Measurements from ENCODE around the gene BSG. TPM values are rescaled to one million over a fixed set of nuclear protein-coding genes. Genes with fewer than 3 reads are reported as not detected.

The BSG gene
- polyA plus RNA-seq, 1 donor from 2014 or later, result 209 TPM

DNA sequence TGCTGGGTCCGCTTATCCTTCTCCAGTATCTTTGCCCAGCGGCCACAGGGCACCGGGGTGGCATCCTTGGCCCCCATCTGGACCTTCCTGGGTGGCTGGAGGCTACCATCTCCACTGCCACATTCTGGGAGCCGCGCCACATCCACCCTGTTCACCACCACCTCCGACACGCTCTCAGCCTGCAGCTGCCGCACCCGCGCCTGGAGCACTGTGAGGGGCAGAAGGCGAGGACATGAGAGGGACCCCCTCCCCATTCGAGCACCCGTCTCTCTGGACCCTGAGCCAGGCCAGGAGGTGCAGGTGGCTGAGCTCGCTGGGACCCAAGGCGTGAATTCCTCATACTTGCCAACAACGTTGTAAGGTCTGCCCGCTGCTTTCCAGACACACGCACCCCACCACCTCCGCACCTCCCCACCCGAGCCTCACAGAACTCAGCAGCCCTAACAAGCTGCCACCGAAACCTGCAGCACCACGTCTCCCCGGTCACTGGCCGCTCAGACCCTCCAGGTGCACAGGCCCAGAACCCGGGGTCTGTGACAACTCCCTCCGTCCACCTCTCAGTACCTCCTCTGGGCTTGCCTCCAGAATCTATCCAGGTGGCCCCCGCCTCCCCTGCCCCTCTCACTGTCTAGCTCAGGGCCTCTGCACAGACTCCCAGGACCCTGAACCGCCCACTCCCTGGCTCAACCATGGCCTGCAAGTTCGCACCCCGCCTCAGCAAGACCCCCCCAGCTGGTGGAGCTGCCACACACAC lies 57.7 kb downstream of the BSG start:
- Histone ChIP-seq H3K27me3 (ENCODE audit: insufficient read depth, low read depth, low read length) (no peaks in the 10 kb centered on the region), H3K27ac (ENCODE audit: low read length) (no peak overlapping the region), H3F3A (ENCODE audit: insufficient read depth, low read length, poor library complexity, severe bottlenecking) (no peaks in the 10 kb centered on the region), H3K9ac (ENCODE audit: low read length) (no peak overlapping the region), H2AFZ (ENCODE audit: low read depth, low read length) (no peak overlapping the region), H3K4me2 (ENCODE audit: low read length) (no peak overlapping the region), H3K36me3 (ENCODE audit: insufficient read depth, low read length) (no peaks in the 10 kb centered on the region), H3K9me2 (ENCODE audit: insufficient read depth, low read length) (no peaks in the 10 kb centered on the region), H3K79me2 (replicated peaks; ENCODE audit: insufficient read depth, low read length) (peaks cover 8% of the 10 kb centered on the region), H3K4me3 (ENCODE audit: low read length) (no peak overlapping the region), H3K9me3 (ENCODE audit: low read length) (no peaks in the 10 kb centered on the region), H4K20me1 (ENCODE audit: insufficient read depth) (no peaks in the 10 kb centered on the region)
- TF ChIP-seq SMC3 (conservative IDR thresholded peaks at IDR 0.05; ENCODE audit: poor library complexity) (no peak), EP300 (conservative IDR thresholded peaks at IDR 0.05; ENCODE audit: poor library complexity, severe bottlenecking) (no peak), MXI1 (conservative IDR thresholded peaks at IDR 0.05; ENCODE audit: poor library complexity, severe bottlenecking) (no peak)
- TF ChIP-seq, protein P1, sequence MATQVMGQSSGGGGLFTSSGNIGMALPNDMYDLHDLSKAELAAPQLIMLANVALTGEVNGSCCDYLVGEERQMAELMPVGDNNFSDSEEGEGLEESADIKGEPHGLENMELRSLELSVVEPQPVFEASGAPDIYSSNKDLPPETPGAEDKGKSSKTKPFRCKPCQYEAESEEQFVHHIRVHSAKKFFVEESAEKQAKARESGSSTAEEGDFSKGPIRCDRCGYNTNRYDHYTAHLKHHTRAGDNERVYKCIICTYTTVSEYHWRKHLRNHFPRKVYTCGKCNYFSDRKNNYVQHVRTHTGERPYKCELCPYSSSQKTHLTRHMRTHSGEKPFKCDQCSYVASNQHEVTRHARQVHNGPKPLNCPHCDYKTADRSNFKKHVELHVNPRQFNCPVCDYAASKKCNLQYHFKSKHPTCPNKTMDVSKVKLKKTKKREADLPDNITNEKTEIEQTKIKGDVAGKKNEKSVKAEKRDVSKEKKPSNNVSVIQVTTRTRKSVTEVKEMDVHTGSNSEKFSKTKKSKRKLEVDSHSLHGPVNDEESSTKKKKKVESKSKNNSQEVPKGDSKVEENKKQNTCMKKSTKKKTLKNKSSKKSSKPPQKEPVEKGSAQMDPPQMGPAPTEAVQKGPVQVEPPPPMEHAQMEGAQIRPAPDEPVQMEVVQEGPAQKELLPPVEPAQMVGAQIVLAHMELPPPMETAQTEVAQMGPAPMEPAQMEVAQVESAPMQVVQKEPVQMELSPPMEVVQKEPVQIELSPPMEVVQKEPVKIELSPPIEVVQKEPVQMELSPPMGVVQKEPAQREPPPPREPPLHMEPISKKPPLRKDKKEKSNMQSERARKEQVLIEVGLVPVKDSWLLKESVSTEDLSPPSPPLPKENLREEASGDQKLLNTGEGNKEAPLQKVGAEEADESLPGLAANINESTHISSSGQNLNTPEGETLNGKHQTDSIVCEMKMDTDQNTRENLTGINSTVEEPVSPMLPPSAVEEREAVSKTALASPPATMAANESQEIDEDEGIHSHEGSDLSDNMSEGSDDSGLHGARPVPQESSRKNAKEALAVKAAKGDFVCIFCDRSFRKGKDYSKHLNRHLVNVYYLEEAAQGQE (IDR thresholded peaks at IDR 0.05; ENCODE audit: borderline replicate concordance), result no peak

DNA sequence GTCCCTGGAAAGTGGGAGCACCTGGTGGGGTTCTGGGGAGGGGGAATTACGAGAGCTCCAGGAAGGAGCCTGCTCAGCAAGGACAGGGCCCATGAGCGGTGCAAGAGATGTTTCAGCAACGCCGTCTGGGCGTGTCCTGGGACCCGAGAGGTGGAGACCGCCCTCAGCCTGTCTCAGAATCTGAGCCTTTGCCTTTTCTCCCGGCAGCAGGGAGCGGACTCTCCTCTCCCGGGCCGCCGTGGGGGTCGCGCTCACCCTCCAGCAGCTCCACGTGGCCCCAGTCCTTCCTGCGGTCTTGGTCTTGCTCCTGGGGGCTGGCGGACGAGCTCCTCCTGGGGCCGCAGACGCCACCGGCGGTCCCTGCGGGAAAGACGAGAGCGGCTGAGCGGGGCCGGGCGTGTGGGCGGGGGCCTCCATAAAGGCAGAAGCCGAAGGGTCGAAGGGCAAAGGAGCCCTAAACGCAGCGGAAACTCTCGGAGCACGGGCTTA lies 60.2 kb downstream of the BSG start:
- no peaks in the 10 kb centered on the region for H3K27me3 ChIP-seq (ENCODE audit: insufficient read depth, low read depth, low read length)
- H2AFZ ChIP-seq (ENCODE audit: low read depth, low read length), result no peak overlapping the region
- H3K9ac ChIP-seq (ENCODE audit: low read length), result peak overlapping the region; percentile 64
- H3K9me2 ChIP-seq (ENCODE audit: insufficient read depth, low read length), result no peaks in the 10 kb centered on the region
- no peaks in the 10 kb centered on the region for H4K20me1 ChIP-seq (ENCODE audit: insufficient read depth)
- H3F3A ChIP-seq (ENCODE audit: insufficient read depth, low read length, poor library complexity, severe bottlenecking), result no peaks in the 10 kb centered on the region
- H3K27ac ChIP-seq (ENCODE audit: low read length), result no peak overlapping the region
- peak overlapping the region; percentile 92 for H3K4me3 ChIP-seq (ENCODE audit: low read length)
- no peak for TF ChIP-seq EP300 (conservative IDR thresholded peaks at IDR 0.05; ENCODE audit: poor library complexity, severe bottlenecking)
- TF ChIP-seq EZH2 (IDR thresholded peaks at IDR 0.05; ENCODE audit: borderline replicate concordance, insufficient read depth, low read length, poor library complexity, severe bottlenecking), result no peak
- no peak for TF ChIP-seq TAF1 (IDR thresholded peaks at IDR 0.05; ENCODE audit: low read depth)
- no peak for TF ChIP-seq POLR2AphosphoS5 (IDR thresholded peaks at IDR 0.05)
- TF ChIP-seq SMC3 (conservative IDR thresholded peaks at IDR 0.05; ENCODE audit: poor library complexity), result no peak
- TF ChIP-seq, protein P2, sequence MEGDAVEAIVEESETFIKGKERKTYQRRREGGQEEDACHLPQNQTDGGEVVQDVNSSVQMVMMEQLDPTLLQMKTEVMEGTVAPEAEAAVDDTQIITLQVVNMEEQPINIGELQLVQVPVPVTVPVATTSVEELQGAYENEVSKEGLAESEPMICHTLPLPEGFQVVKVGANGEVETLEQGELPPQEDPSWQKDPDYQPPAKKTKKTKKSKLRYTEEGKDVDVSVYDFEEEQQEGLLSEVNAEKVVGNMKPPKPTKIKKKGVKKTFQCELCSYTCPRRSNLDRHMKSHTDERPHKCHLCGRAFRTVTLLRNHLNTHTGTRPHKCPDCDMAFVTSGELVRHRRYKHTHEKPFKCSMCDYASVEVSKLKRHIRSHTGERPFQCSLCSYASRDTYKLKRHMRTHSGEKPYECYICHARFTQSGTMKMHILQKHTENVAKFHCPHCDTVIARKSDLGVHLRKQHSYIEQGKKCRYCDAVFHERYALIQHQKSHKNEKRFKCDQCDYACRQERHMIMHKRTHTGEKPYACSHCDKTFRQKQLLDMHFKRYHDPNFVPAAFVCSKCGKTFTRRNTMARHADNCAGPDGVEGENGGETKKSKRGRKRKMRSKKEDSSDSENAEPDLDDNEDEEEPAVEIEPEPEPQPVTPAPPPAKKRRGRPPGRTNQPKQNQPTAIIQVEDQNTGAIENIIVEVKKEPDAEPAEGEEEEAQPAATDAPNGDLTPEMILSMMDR (IDR thresholded peaks at IDR 0.05; ENCODE audit: poor library complexity, severe bottlenecking), result no peak
- TF ChIP-seq, protein P1 (IDR thresholded peaks at IDR 0.05; ENCODE audit: borderline replicate concordance), result no peak
- no peak for TF ChIP-seq MXI1 (conservative IDR thresholded peaks at IDR 0.05; ENCODE audit: poor library complexity, severe bottlenecking)
- TF ChIP-seq RAD21 (conservative IDR thresholded peaks at IDR 0.05), result no peak
- H3K4me2 ChIP-seq (ENCODE audit: low read length), result peak overlapping the region; percentile 76
- no peaks in the 10 kb centered on the region for H3K36me3 ChIP-seq (ENCODE audit: insufficient read depth, low read length)
- H3K9me3 ChIP-seq (ENCODE audit: low read length), result no peaks in the 10 kb centered on the region
- H3K79me2 ChIP-seq (replicated peaks; ENCODE audit: insufficient read depth, low read length), result peaks cover 8% of the 10 kb centered on the region

All from neural cell (in vitro differentiated cells).